K562 (cell line): ENCODE results near the gene OR4A16. TPM values are rescaled to one million over a fixed set of nuclear protein-coding genes. Genes with fewer than 3 reads are reported as not detected.

Source experiments
- ATAC-seq: fragments of 200-7000 bp; cut with Tn5 transposase; 3 replicates; pipeline ENCODE4 v1.9.1; 2020; ENCODE audit warnings: moderate library complexity
- Bru-seq: library from RNA; stranded (reverse); fragments of 400-500 nt; gene quantifications from one replicate; lab custom pipeline; 2021; lab: Mats Ljungman, UMichigan
- BruChase-seq, 2 experiments: library from RNA; stranded (reverse); fragments of 400-500 nt; gene quantifications; one replicate each; lab custom pipeline; 2021; lab: Mats Ljungman, UMichigan
- BruUV-seq: library from RNA; stranded (reverse); fragments of 400-500 nt; replicated peaks from 2 replicates; lab custom pipeline; 2021; lab: Mats Ljungman, UMichigan
- CTCF ChIA-PET: fragments of 300-600 bp; formaldehyde crosslinking; extraction: SDS; loops from one replicate; lab custom pipeline; 2021; ENCODE audit warnings: low intra/inter-chr PET ratio; lab: Yijun Ruan, JAX
- POLR2A ChIA-PET: fragments of 300-600, 350-650 bp; sonication (Branson Sonifier 250); formaldehyde crosslinking; extraction: SDS; loops from one replicate; lab custom pipeline; 2021; ENCODE audit warnings: antibody characterized with exemption, inconsistent platforms; lab: Yijun Ruan, JAX
- DNase-seq, 4 experiments: peaks; one replicate each; pipeline versions ENCODE4 v3.0.0 to v3.0.0-alpha.2; 2011 to 2018; ENCODE audit warnings: low spot score in 3 of 4, mixed read lengths in 3 of 4; ENCODE audit errors: extremely low read depth in 1 of 4
- FAIRE-seq: peaks from 2 replicates; lab custom pipeline; 2011; peaks lifted over from hg19 to GRCh38; lab: Jason Lieb, UNC
- H2AFZ ChIP-seq: 2 replicates; pipeline ENCODE4 v1.6.0; 2011; ENCODE audit warnings: low read depth, low read length, control low read depth, inconsistent platforms
- H3K27ac ChIP-seq: fragments of 200-600 bp; 3 replicates; pipeline ENCODE4 v1.8.0; 2011; ENCODE audit warnings: low read depth, mild to moderate bottlenecking, control low read depth, inconsistent platforms, low read length, moderate library complexity, mixed read lengths; ENCODE audit errors: extremely low read depth
- H3K27me3 ChIP-seq, 2 experiments: fragments of 300-600 bp in 1 of 2; 2 replicates in 1 of 2; 3 replicates in 1 of 2; pipeline versions ENCODE4 v1.6.0 to v1.8.0; 2011; ENCODE audit warnings: inconsistent platforms in 2 of 2, low read length in 2 of 2, mild to moderate bottlenecking in 1 of 2, mixed read lengths in 1 of 2, moderate library complexity in 1 of 2; ENCODE audit not compliant: control insufficient read depth in 2 of 2, insufficient read depth in 2 of 2
- H3K36me3 ChIP-seq: fragments of 300-600 bp; 3 replicates; pipeline ENCODE4 v1.8.0; 2011; ENCODE audit warnings: mild to moderate bottlenecking, low read length, inconsistent platforms; ENCODE audit not compliant: control insufficient read depth, insufficient read depth
- H3K4me1 ChIP-seq, 2 experiments: fragments of 200-600 bp in 1 of 2; replicated peaks in 1 of 2; 2 replicates in 1 of 2; 3 replicates in 1 of 2; pipeline versions ENCODE4 v1.5.1 to v1.8.0; 2011; ENCODE audit warnings: inconsistent platforms in 2 of 2, low read length in 2 of 2, mild to moderate bottlenecking in 1 of 2, mixed read lengths in 1 of 2, moderate library complexity in 1 of 2; ENCODE audit not compliant: control insufficient read depth in 2 of 2, insufficient read depth in 2 of 2
- H3K4me2 ChIP-seq: 2 replicates; pipeline ENCODE4 v1.6.1; 2011; ENCODE audit warnings: low read length, control low read depth, inconsistent platforms, mixed read lengths; ENCODE audit not compliant: insufficient read depth
- H3K4me3 ChIP-seq: fragments of 200-600 bp; sonication (generic), shearing (Covaris generic); 2 replicates; pipeline ENCODE4 v1.5.1; 2016; ENCODE audit warnings: control low read depth, inconsistent platforms
- H3K79me2 ChIP-seq: fragments of 200-600 bp; 3 replicates; pipeline ENCODE4 v1.8.0; 2011; ENCODE audit warnings: low read length, inconsistent platforms; ENCODE audit not compliant: control insufficient read depth, insufficient read depth
- H3K9ac ChIP-seq, 2 experiments: 2 replicates each; pipeline versions ENCODE4 v1.6.0 to v1.6.1; 2011; ENCODE audit warnings: low read depth in 2 of 2, low read length in 2 of 2, control low read depth in 1 of 2, inconsistent platforms in 1 of 2, mild to moderate bottlenecking in 1 of 2, mixed read lengths in 1 of 2; ENCODE audit not compliant: insufficient read depth in 1 of 2
- H3K9me1 ChIP-seq: one replicate; pipeline ENCODE4 v1.6.0; 2011; ENCODE audit warnings: inconsistent platforms, mild to moderate bottlenecking, low read length, moderate library complexity; ENCODE audit not compliant: control insufficient read depth, insufficient read depth
- H3K9me3 ChIP-seq: replicated peaks from 2 replicates; pipeline ENCODE4 v1.5.1; 2011; ENCODE audit warnings: low read depth, low read length, inconsistent platforms; ENCODE audit not compliant: control insufficient read depth, insufficient read depth
- H4K20me1 ChIP-seq: replicated peaks from 2 replicates; pipeline ENCODE4 v1.6.1; 2011; ENCODE audit warnings: low read length, inconsistent platforms, mixed read lengths; ENCODE audit not compliant: control insufficient read depth, insufficient read depth
- CHCHD3 ChIP-seq: fragments of 250-450 bp; sonication (Bioruptor Pico); IDR thresholded peaks from 2 replicates; pipeline ENCODE4 v2.1.2; 2022; ENCODE audit warnings: mild to moderate bottlenecking
- EZH2 ChIP-seq: IDR thresholded peaks from 2 replicates; pipeline ENCODE4 v1.6.1; 2012; ENCODE audit warnings: low read depth, mild to moderate bottlenecking, inconsistent platforms, low read length, borderline replicate concordance
- HOXB6 ChIP-seq: fragments of 250-450 bp; sonication (Bioruptor Pico); IDR thresholded peaks from 2 replicates; pipeline ENCODE4 v1.5.1; 2022; ENCODE audit warnings: mild to moderate bottlenecking, borderline replicate concordance
- MTA2 ChIP-seq: fragments of 450-650 bp; IDR thresholded peaks from 2 replicates; pipeline ENCODE4 v1.6.1; 2016; ENCODE audit warnings: low read depth
- POLR3G ChIP-seq: IDR thresholded peaks from 2 replicates; pipeline ENCODE4 v1.6.1; 2011; ENCODE audit not compliant: insufficient read length, insufficient replicate concordance; ENCODE audit errors: extremely low read depth
- ZBTB7A ChIP-seq: IDR thresholded peaks from 2 replicates; pipeline ENCODE4 v1.6.1; 2011; ENCODE audit warnings: low read depth, mild to moderate bottlenecking, low read length, moderate library complexity, borderline replicate concordance; ENCODE audit not compliant: control insufficient read depth
- ZFX ChIP-seq: sonication (generic); formaldehyde crosslinking; IDR thresholded peaks from 2 replicates; pipeline ENCODE4 v1.8.0; 2022; ENCODE audit warnings: mild to moderate bottlenecking, missing genetic modification reagents, moderate library complexity
- WGBS: fragments of 100-300 bp; shearing (Covaris generic); methylation state at CpG from one replicate; pipeline ENCODE4 v1.1.6; 2016; ENCODE audit warnings: low coverage, mixed read lengths; ENCODE audit not compliant: insufficient coverage; ENCODE audit errors: missing lambda C conversion rate; 5-methylcytosine and 5-hydroxymethylcytosine counted together
- in situ Hi-C: fragments of 300-500 bp; cut with MboI; formaldehyde crosslinking; loops from 4 replicates; pipeline ENCODE4 v1.15.0; 2018; ENCODE audit warnings: inconsistent platforms, mixed read lengths
- intact Hi-C: fragments of 100-400 bp; cut with micrococcal nuclease; formaldehyde crosslinking; loops from 2 replicates; pipeline ENCODE4 v1.14.2; 2022
- long read RNA-seq, 3 experiments: library from polyadenylated mRNA in 2 of 3; library from RNA in 1 of 3; unstranded in 2 of 3; stranded (forward) in 1 of 3; transcript quantifications; one replicate each; pipeline ENCODE4 v2.0.0, GENCODE V29; 2019 to 2022
- polyA minus RNA-seq, 3 experiments: library from RNA; depleted of rRNA, polyadenylated mRNA; stranded (reverse); fragments of >200 nt; gene quantifications; 2 replicates each; pipeline ENCODE4 v1.2.3, GENCODE V29; 2011
- polyA plus RNA-seq, 8 experiments: library from polyadenylated mRNA; depleted of rRNA in 4 of 8; stranded (reverse) in 5 of 8; unstranded in 3 of 8; fragments of >200 nt; fragmentation: Nextera tagmentation in 2 of 8; fragmentation: Illumina TruSeq in 1 of 8; extraction: Ambion mirVana in 2 of 8; extraction: Trizol in 1 of 8; gene quantifications; 2 replicates each; pipeline versions ENCODE4 v1.2.1 to v1.2.3, GENCODE V29; 2011 to 2014; ENCODE audit warnings: inconsistent platforms in 1 of 8, missing spikeins in 1 of 8
- total RNA-seq, 7 experiments: library from RNA; depleted of rRNA in 6 of 7; stranded (reverse); fragments of >200 nt in 6 of 7; fragmentation: Illumina TruSeq in 2 of 7; extraction: Trizol in 2 of 7; gene quantifications; 2 replicates each; pipeline versions ENCODE4 v1.2.1 to v1.2.3, GENCODE V29; 2011 to 2021; ENCODE audit warnings: low replicate concordance in 1 of 7
- TF ChIP-seq, protein P1 (sequence below): sonication (generic); formaldehyde crosslinking; IDR thresholded peaks from 2 replicates; pipeline ENCODE4 v1.8.0; 2023; ENCODE audit warnings: mild to moderate bottlenecking, missing genetic modification reagents

OR4A16 gene, protein sequence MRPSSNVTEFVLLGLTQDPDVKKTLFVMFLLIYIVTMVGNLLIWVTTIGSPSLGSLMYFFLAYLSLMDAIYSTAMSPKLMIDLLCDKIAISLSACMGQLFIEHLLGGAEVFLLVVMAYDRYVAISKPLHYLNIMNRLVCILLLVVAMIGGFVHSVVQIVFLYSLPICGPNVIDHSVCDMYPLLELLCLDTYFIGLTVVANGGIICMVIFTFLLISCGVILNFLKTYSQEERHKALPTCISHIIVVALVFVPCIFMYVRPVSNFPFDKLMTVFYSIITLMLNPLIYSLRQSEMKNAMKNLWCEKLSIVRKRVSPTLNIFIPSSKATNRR
- not detected in 2 replicates for total RNA-seq (2011; cell fraction: chromatin; rRNA removed; ENCODE audit: low replicate concordance)
- not detected in 2 replicates for total RNA-seq (2011; cell fraction: nucleolus; rRNA removed)
- total RNA-seq (2011; cell fraction: nucleoplasm; rRNA removed), result not detected in 2 replicates
- total RNA-seq (2014; rRNA removed) (not detected in 2 replicates), total RNA-seq (2014; rRNA removed; fragmentation: Illumina TruSeq; extraction: Trizol) (not detected in 2 replicates), total RNA-seq (2015; rRNA removed; fragmentation: Illumina TruSeq; extraction: Trizol) (not detected in 2 replicates), total RNA-seq (2021) (not detected in 2 replicates), polyA plus RNA-seq (2011; rRNA removed) (not detected in 2 replicates), polyA plus RNA-seq (2014; fragmentation: Illumina TruSeq; extraction: Trizol) (not detected in 2 replicates), polyA plus RNA-seq (2014; fragmentation: Nextera tagmentation; extraction: Ambion mirVana) (not detected), polyA plus RNA-seq (2014; rRNA removed) (not detected in 2 replicates), polyA minus RNA-seq (2011; rRNA and poly(A)+ RNA removed) (not detected in 2 replicates), Bru-seq, nascent RNA (not detected), BruChase-seq, experiment 1, labeled RNA remaining after a 2-hour chase (not detected), BruChase-seq, experiment 2, labeled RNA remaining after a 6-hour chase (not detected)
- not detected in 2 replicates for polyA plus RNA-seq (2011; cell fraction: cytosol; rRNA removed)
- polyA plus RNA-seq (2011; cell fraction: nucleus; rRNA removed), result not detected in 2 replicates
- not detected in 2 replicates for polyA plus RNA-seq (2012)
- polyA minus RNA-seq (2011; cell fraction: cytosol; rRNA and poly(A)+ RNA removed), result not detected in 2 replicates
- polyA minus RNA-seq (2011; cell fraction: nucleus; rRNA and poly(A)+ RNA removed), result not detected in 2 replicates
- long read RNA-seq, experiment 1, result 0 reads
- long read RNA-seq, experiment 2, result 0 reads
- long read RNA-seq, experiment 3, result 0 reads

DNA sequence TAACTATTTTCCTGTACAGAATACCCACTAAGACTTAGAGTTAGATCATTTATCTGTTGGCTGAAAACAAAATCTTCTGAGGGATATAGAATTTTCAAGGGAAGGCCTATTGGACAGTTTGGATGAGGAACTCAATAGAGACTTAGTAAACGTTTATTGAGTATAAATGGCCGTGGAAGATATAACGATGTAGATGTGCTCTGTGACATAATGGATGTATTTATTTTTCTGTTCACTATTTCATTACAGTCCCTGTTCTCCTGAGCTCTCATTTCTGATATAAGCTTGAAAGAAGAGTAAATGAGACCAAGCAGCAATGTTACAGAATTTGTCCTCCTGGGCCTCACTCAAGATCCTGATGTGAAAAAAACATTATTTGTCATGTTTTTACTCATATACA, at the start of gene OR4A16:
Gene OR4A16 (plus strand): TSS at position 301 of the 400 bp plus-strand sequence. CDS start 0 bp downstream, at position 301.
- Histone ChIP-seq H3K36me3 (no peaks in the 10 kb centered on the region), H3K9me3 (no peaks in the 10 kb centered on the region), H3K9me1 (no peaks in the 10 kb centered on the region), H2AFZ (no peak within 1 kb of the TSS), H3K27ac (no peak within 1 kb of the TSS), H3K27me3 (no peaks in the 10 kb centered on the region), H3K9ac (no peak within 1 kb of the TSS), H3K4me3 (no peak within 1 kb of the TSS), H3K4me1 (no peaks in the 10 kb centered on the region)
- POLR2A ChIA-PET, result no interaction called here
- DNase-seq, result no peak
- BruUV-seq, result no TSS peak
- WGBS, result 0% methylated on average over 3 of the region's 3 CpGs
- TF ChIP-seq CHCHD3 (CRISPR knock-in tag), result no peak
- no peak for TF ChIP-seq EZH2
- TF ChIP-seq HOXB6 (CRISPR knock-in tag), result no peak
- TF ChIP-seq ZFX, result no peak
- no peak for TF ChIP-seq ZBTB7A
- TF ChIP-seq POLR3G, result no peak
- TF ChIP-seq, protein P1, sequence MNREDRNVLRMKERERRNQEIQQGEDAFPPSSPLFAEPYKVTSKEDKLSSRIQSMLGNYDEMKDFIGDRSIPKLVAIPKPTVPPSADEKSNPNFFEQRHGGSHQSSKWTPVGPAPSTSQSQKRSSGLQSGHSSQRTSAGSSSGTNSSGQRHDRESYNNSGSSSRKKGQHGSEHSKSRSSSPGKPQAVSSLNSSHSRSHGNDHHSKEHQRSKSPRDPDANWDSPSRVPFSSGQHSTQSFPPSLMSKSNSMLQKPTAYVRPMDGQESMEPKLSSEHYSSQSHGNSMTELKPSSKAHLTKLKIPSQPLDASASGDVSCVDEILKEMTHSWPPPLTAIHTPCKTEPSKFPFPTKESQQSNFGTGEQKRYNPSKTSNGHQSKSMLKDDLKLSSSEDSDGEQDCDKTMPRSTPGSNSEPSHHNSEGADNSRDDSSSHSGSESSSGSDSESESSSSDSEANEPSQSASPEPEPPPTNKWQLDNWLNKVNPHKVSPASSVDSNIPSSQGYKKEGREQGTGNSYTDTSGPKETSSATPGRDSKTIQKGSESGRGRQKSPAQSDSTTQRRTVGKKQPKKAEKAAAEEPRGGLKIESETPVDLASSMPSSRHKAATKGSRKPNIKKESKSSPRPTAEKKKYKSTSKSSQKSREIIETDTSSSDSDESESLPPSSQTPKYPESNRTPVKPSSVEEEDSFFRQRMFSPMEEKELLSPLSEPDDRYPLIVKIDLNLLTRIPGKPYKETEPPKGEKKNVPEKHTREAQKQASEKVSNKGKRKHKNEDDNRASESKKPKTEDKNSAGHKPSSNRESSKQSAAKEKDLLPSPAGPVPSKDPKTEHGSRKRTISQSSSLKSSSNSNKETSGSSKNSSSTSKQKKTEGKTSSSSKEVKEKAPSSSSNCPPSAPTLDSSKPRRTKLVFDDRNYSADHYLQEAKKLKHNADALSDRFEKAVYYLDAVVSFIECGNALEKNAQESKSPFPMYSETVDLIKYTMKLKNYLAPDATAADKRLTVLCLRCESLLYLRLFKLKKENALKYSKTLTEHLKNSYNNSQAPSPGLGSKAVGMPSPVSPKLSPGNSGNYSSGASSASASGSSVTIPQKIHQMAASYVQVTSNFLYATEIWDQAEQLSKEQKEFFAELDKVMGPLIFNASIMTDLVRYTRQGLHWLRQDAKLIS, result no peak
- TF ChIP-seq MTA2, result no peak
- TF ChIP-seq, all 486 proteins: peak for 0
- ATAC-seq, result no peak
- intact Hi-C loops, result no loop called here
- no peak for FAIRE-seq
- Histone ChIP-seq H3K79me2 (no peaks in the 10 kb centered on the region), H3K4me2 (no peak within 1 kb of the TSS), H4K20me1 (no peaks in the 10 kb centered on the region)
- CTCF ChIA-PET, result no interaction called here
- in situ Hi-C loops, result no loop called here
